ENCODE results near the gene ABCC6. TPM values are rescaled to one million over a fixed set of nuclear protein-coding genes. Genes with fewer than 3 reads are reported as not detected.

The ABCC6 gene
- total RNA-seq, 1 experiment from 2014 or later: 44.6 TPM

- intact Hi-C loops (cut with micrococcal nuclease; ENCODE audit: unreplicated experiment): no loop called here
- H3K36me3 ChIP-seq (ENCODE audit: control insufficient read depth, insufficient read depth, low read length): 0 out of 2 replicates have a peak, but pooled peaks cover 1% of the 10 kb centered on the region
Measured at GRCh38 chr16:16131659-16132058, 91.6 kb downstream of the ABCC6 start.

GRCh38 chr16:16131204-16131603 is 92.1 kb downstream of the ABCC6 start:
- Histone ChIP-seq H3K4me3 (ENCODE audit: low read depth, low read length) (no peak overlapping the region), H3K4me1 (no peaks in the 10 kb centered on the region), H3K36me3 (ENCODE audit: control insufficient read depth, insufficient read depth, low read length) (0 out of 2 replicates have a peak, but pooled peaks cover 1% of the 10 kb centered on the region), H3K27me3 (replicated peaks; ENCODE audit: control insufficient read depth, insufficient read depth, low read length) (no peaks in the 10 kb centered on the region), H3K9me3 (no peaks in the 10 kb centered on the region)
- Mint-ChIP-seq H3K36me3 (ENCODE audit: insufficient read depth, unreplicated experiment) (peaks cover 18% of the 10 kb centered on the region), H3K4me1 (ENCODE audit: low read depth, unreplicated experiment) (no peaks in the 10 kb centered on the region), H3K27ac (ENCODE audit: unreplicated experiment) (no peak overlapping the region), H3K4me3 (ENCODE audit: unreplicated experiment) (no peak overlapping the region), H3K9me3 (ENCODE audit: unreplicated experiment) (no peaks in the 10 kb centered on the region), H3K27me3 (ENCODE audit: insufficient read depth, unreplicated experiment) (no peaks in the 10 kb centered on the region)
- no peak for TF ChIP-seq CTCF (IDR thresholded peaks at IDR 0.05; ENCODE audit: insufficient read depth in 1 of 2, low read depth in 1 of 2, low read length in 1 of 2, severe bottlenecking in 1 of 2, unreplicated experiment in 1 of 2)
- CTCF ChIA-PET: no interaction called here
- no peak for DNase-seq
- intact Hi-C loops (cut with micrococcal nuclease; ENCODE audit: unreplicated experiment): no loop called here
- POLR2A ChIA-PET: no interaction called here
- BruUV-seq (replicated peaks): no TSS peak

More at GRCh38 chr16:16131659-16132058, 91.6 kb downstream of the ABCC6 start:
- H3K9me3 ChIP-seq: no peaks in the 10 kb centered on the region
- Mint-ChIP-seq H3K4me3 (ENCODE audit: unreplicated experiment) (no peak overlapping the region), H3K36me3 (ENCODE audit: insufficient read depth, unreplicated experiment) (peaks cover 18% of the 10 kb centered on the region), H3K4me1 (ENCODE audit: low read depth, unreplicated experiment) (no peaks in the 10 kb centered on the region), H3K27ac (ENCODE audit: unreplicated experiment) (no peak overlapping the region), H3K9me3 (ENCODE audit: unreplicated experiment) (no peaks in the 10 kb centered on the region), H3K27me3 (ENCODE audit: insufficient read depth, unreplicated experiment) (no peaks in the 10 kb centered on the region)
- H3K27me3 ChIP-seq (replicated peaks; ENCODE audit: control insufficient read depth, insufficient read depth, low read length): no peaks in the 10 kb centered on the region
- no TSS peak for BruUV-seq (replicated peaks)
- no peak overlapping the region for H3K4me3 ChIP-seq (ENCODE audit: low read depth, low read length)
- DNase-seq: no peak
- no peak for TF ChIP-seq CTCF (IDR thresholded peaks at IDR 0.05; ENCODE audit: insufficient read depth in 1 of 2, low read depth in 1 of 2, low read length in 1 of 2, severe bottlenecking in 1 of 2, unreplicated experiment in 1 of 2)
- CTCF ChIA-PET: no interaction called here
- POLR2A ChIA-PET: no interaction called here
- H3K4me1 ChIP-seq: no peaks in the 10 kb centered on the region

GRCh38 chr16:16127469-16128116 is 95.7 kb downstream of the ABCC6 start:
- Mint-ChIP-seq H3K36me3 (ENCODE audit: insufficient read depth, unreplicated experiment) (peaks cover 19% of the 10 kb centered on the region), H3K27me3 (ENCODE audit: insufficient read depth, unreplicated experiment) (no peaks in the 10 kb centered on the region), H3K27ac (ENCODE audit: unreplicated experiment) (peak overlapping the region; percentile 50), H3K9me3 (ENCODE audit: unreplicated experiment) (peaks cover 9% of the 10 kb centered on the region), H3K4me1 (ENCODE audit: low read depth, unreplicated experiment) (no peaks in the 10 kb centered on the region), H3K4me3 (ENCODE audit: unreplicated experiment) (no peak overlapping the region)
- BruUV-seq (replicated peaks): no TSS peak
- no peaks in the 10 kb centered on the region for H3K9me3 ChIP-seq
- POLR2A ChIA-PET: interaction anchor here (0.5 kb wide), 1 partner anchor 53 kb away, joined by 3 read pairs; no protein-coding TSS in a partner anchor
- no peaks in the 10 kb centered on the region for H3K27me3 ChIP-seq (replicated peaks; ENCODE audit: control insufficient read depth, insufficient read depth, low read length)
- peak; percentile 72 to 81 for DNase-seq
- no peaks in the 10 kb centered on the region for H3K36me3 ChIP-seq (ENCODE audit: control insufficient read depth, insufficient read depth, low read length)
- intact Hi-C loops (cut with micrococcal nuclease; ENCODE audit: unreplicated experiment): loop anchor here (1.0 kb wide), 3 partner anchors 53 to 361 kb away; no protein-coding TSS in a partner anchor
- TF ChIP-seq CTCF (IDR thresholded peaks at IDR 0.05; ENCODE audit: insufficient read depth in 1 of 2, low read depth in 1 of 2, low read length in 1 of 2, severe bottlenecking in 1 of 2, unreplicated experiment in 1 of 2): peak; percentile 77
- no peak overlapping the region for H3K4me3 ChIP-seq (ENCODE audit: low read depth, low read length)
- CTCF ChIA-PET: interaction anchor here (0.6 to 1.6 kb wide), 5 partner anchors 15 to 693 kb away, joined by 3 to 12 read pairs (median 7); partner anchors contain the start of gene BMERB1
- H3K4me1 ChIP-seq: no peaks in the 10 kb centered on the region

Data from Caco-2 (cell line).